Fibroblast of skin of right biceps (primary cell): ENCODE data around the gene TBC1D7.
A peak's percentile ranks its signal among the peaks of the same experiment; 100 is the strongest.

Experiments used
- DNase-seq: peaks from one replicate; pipeline ENCODE4 v3.0.0-alpha.2; 2013

TBC1D7 gene

GRCh38 chr6:13328076-13328874 lies at the start of gene TBC1D7:
Gene TBC1D7 (minus strand): TSS chr6:13328537. CDS start chr6:13326898, 1,639 bp downstream.
- DNase-seq = peak; percentile 90

DNA sequence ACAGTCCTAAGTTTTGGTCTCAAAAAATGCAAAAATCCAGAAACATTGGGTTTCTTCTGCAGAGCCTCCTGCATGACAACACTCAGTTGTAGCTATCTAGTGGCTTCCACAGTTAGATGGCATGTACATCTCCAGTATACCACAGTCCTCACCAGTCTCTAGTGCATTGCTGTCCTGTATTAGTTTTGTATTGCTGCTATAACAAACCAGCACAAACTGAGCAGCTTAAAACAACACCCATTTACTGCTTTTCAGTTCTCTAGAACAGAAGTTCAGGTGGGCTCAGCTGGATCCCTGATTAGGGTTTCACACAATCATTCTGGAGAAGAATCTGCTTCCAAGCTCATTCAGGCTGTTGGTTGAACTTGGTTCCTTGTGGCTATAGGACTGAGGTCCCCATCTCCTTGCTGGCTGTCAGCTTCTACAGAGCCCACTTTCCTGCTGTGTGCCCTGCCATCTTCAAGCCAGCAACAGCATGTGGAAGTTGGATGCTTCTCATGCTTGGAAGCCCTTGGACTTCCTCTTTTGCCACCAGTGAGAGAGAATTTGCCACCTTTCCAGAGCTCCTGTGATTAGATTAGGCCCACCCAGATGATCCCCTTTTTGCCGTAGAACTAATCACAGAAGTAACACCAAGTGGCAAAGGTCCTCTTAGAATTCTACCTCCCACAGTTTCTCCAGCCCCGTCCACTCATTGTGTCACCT lies 48.9 kb upstream of the TBC1D7 start:
- DNase-seq = no peak

- no peak for DNase-seq
Observed at GRCh38 chr6:13375360-13375878, 47.1 kb upstream of the TBC1D7 start.

GRCh38 chr6:13373919-13374318 lies 45.6 kb upstream of the TBC1D7 start:
- no peak for DNase-seq

DNA sequence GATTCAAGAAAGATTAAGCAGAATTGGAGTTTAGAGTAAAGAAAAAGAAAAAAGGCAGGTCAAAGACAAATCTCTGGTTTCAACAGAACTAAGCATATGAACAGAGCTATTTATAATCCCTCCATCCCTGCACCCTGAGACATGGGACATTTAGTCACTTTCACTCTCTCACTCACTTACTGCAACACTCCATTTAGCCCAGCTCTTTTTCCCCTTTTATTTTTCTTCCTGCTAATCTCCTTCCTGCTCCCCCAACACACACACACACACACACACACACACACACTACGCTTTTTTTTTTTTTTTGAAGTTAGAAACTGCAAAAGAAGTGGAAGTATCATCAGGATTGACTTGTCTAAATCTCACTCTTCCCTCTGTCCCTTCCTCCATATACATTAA lies 45.1 kb upstream of the TBC1D7 start:
- no peak for DNase-seq

DNA sequence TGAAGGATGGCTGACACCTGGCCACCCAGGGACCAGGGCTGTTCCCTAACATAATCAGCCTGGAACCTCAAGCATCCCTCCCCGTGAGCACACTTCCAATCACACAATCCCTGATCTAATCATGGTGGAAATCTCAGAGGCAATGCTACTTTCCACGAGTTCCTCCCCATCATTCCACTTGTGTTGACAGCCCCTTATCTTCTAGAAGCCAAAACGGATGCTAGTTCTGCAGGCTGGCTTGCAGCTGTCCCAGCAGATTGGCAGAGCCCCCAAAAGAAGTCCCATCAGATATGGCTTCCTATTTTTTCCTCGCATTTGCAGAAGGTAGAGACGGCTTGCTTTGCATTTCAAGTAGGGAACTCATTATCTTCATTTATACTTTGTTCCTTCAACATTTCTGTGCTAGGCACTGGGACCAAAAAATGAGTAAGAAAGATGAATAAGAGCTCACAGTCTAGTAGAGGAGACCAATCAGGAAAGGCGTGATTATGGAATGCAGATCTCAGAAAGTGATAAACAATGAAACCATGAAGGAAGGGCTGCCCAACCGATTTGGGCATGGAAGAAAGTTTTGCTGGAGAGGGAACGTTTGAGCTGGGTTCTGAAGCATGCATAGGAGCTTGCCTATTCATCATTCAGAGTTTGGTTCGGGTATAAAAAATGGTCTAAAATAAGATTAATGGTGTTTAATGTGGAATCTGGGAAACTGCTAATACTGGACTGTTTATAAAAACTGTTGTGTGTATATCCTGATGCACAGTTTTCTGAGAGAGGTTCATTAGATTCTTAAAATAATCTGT lies 44.6 kb upstream of the TBC1D7 start:
- no peak for DNase-seq

GRCh38 chr6:13372076-13372475 lies 43.7 kb upstream of the TBC1D7 start:
- no peak for DNase-seq

- no peak for DNase-seq
Observed at GRCh38 chr6:13371421-13372072, 43.2 kb upstream of the TBC1D7 start.

- no peak for DNase-seq
Observed at GRCh38 chr6:13370623-13371022, 42.3 kb upstream of the TBC1D7 start.

DNA sequence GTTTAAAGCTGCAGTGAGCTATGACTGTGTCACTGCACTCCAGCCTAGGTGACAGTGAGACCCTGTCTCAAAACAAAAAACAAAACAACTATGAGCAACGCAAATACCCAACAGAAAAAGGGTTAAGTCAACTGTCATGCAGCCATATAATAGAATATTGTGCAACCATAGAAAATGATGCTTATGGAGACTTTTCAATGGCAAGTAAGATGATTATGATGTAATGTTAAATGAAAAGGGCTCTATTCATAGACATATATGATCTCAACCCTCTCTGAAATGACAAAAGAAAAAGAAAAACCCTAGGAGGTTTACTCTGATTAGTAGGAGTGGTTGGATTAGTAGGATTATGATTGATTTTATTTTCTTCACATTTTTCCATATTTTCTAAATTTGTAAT lies 41.3 kb upstream of the TBC1D7 start:
- no peak for DNase-seq

- DNase-seq = peak; percentile 65
Observed at GRCh38 chr6:13368731-13369115, 40.4 kb upstream of the TBC1D7 start.

GRCh38 chr6:13368079-13368730 lies 39.9 kb upstream of the TBC1D7 start:
- no peak for DNase-seq

DNA sequence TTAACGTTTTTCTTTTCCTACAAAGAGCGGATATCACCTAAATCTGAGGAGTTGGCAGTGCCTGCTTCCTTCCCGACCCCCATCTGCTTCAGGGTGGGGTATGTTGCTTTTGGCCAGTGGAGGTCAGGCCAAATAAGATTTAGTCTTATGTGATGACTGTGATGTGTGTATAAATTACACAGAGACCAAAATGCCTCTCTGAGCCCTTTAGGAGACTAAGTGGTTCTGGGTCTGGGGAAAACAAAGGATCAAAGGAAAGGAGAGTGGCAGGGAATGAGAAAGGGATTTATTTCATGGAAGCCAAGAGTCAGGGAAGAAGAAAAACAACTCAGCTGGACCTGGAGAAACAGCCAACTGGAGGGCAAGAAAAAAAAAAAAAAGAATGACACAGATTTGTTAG lies 39.1 kb upstream of the TBC1D7 start:
- no peak for DNase-seq

DNA sequence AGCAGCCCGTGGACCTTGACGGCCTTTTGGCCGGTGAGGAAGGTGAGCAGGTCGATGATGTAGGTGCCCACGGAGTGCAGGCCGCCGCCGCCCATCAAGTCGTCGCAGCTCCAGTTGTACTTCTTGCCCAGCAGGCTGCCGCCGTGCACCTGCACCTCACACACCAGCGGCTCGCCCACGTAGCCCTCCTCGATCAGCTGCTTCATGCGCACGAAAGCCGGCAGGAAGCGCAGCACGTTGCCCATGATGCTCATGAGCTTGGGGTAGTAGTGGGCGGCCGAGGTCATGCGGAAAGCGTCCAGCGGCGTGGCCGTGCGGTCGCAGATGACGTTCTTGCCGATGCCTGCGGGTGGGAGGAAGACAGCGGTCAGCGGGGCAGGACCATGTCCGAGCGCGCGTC lies 37.0 kb upstream of the TBC1D7 start:
- DNase-seq = no peak

- no peak for DNase-seq
Observed at GRCh38 chr6:13364842-13365241, 36.5 kb upstream of the TBC1D7 start.

DNA sequence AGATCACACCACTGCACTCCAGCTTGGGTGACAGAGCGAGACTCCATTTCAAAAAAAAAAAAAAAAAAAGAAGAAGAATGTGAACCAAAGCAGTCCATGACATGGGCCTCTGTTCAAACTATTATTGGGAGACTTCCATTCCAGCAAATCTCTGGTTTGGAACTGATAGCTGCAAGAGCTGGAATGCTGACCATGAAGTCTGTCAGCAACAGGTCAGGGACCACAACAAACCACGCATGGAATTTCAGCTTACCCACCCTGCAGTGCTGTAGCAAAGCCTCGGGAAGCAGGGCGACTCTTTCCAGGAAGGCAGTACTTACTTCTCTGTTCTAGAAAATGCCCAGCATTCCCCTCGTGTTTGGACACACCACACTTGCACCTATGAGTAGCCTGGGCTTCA lies 34.1 kb upstream of the TBC1D7 start:
- peak; percentile 53 for DNase-seq

DNA sequence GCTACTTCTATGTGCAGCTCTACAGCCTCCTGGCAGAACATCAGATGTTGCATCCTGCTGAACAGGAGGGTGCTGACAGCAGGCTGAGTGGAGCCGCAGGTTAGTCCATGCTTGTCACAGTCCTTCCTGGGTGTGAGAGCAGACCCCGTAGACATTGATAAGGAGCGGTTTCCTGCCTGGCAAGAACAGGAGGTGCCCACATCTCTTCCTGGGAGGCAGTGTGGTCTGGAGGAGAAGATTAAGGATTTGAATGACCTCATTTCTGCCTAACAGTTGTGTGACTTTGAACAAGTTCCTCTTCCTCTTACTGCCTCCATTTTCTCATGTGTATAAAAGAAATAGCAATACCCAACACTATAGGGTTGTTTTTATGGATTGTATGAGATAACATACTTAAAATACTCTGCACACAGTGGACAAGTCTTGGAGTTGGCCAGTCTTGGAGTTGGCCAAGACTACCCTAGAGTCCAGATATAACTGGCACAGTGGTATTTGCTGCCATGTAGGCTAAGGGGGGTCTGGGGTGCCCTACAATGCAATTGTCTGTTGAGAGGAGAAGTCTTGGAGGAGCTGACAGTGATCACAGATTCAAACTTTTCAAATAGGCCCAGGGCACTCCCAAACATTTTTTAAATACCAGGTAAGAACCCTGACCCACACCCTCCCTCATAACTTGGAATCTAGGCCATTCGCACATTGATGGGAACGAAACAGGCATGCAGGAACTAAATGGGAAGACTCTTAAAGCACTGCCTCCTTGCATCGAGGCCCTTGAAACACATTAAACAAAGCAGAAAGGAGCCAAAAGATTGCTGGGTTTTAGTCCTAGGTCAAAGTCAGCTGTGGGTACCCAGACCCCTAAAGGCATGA lies 32.6 kb upstream of the TBC1D7 start:
- DNase-seq = no peak

GRCh38 chr6:13359287-13359686 lies 30.9 kb upstream of the TBC1D7 start:
- no peak for DNase-seq

DNA sequence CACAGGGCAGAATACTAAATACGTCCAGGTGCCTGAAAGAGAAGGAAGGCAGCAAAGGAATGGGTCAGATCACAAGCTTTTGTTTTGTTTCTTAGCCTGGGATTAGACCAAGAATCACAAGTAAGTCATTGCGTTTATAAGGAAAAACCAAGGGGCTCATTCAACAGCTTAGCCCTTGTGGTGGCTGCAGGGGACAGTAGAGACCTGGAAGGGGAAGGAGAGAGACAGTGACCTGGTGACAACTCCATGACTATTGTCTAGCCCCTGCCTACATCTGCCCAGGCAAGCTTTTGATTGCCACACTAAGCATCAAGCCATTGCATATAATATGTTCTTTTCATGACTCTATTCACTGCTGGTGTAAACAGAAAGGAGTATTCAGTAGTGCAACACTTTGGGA lies 30.2 kb upstream of the TBC1D7 start:
- DNase-seq = no peak

DNA sequence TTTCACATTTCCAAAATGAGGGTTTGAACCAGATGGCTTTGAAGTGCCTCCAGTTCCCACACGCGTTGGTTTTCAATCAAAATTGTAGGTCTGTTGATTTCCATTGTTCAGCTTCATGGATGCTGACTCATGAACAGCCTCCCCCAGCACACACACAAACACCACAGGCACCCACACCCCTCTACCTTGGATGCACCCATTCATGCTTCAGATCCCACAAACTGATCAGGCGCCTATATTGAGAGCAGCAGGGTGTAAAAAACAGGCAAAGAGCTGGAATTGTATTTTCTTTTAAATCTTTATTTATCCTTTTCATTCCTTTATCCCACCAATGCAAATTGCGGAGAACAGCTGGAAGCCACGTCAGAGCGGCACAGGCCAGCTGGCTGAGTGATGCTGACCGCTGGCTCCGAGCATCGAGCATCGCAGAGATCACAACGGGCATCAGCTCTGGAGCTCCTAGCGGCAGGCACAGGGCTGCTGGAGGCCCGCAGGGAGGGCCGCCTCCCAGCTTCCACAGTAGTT lies 29.3 kb upstream of the TBC1D7 start:
- peak; percentile 50 for DNase-seq
